Measurements from ENCODE around the gene IRF2. TPM values are rescaled to one million over a fixed set of nuclear protein-coding genes. Genes with fewer than 3 reads are reported as not detected.

Gene IRF2
- polyA plus RNA-seq, 1 donor (not counting 4 experiments of a cell fraction or from before 2014, with no cell fraction given): 23.8 TPM

- H3K4me2 ChIP-seq (ENCODE audit: control insufficient read depth, extremely low read depth, insufficient read depth, low read depth, low read length): no peak overlapping the region
- peaks cover 11% of the 10 kb centered on the region for H3K4me1 ChIP-seq (ENCODE audit: control insufficient read depth, extremely low read depth, insufficient read depth, low read length)
- no peak overlapping the region for H3K4me3 ChIP-seq (ENCODE audit: control insufficient read depth in 2 of 3, extremely low read depth in 1 of 3, insufficient read depth in 2 of 3, low read depth in 1 of 3, low read length in 3 of 3)
- no peaks in the 10 kb centered on the region for H3K9me1 ChIP-seq (ENCODE audit: control insufficient read depth, extremely low read depth, insufficient read depth, low read length)
- FAIRE-seq (no peak), DNase-seq (ENCODE audit: low read depth, low spot score) (no peak)
- peaks cover 17% of the 10 kb centered on the region for H3K79me2 ChIP-seq (ENCODE audit: control insufficient read depth, insufficient read depth, low read length)
- H3K27ac ChIP-seq (ENCODE audit: control insufficient read depth, insufficient read depth, low read length): no peak overlapping the region
- no peaks in the 10 kb centered on the region for H3K9me3 ChIP-seq (ENCODE audit: control insufficient read depth, low read depth, low read length)
- dilution Hi-C loops (cut with MboI; ENCODE audit: extremely low pct_ligation_motif_present, low sequenced_read_pairs): no loop called here
- H3K27me3 ChIP-seq (ENCODE audit: control insufficient read depth, extremely low read depth, insufficient read depth, low read length): no peaks in the 10 kb centered on the region
- TF ChIP-seq EZH2 (IDR thresholded peaks at IDR 0.05; ENCODE audit: low read length): no peak
- TF ChIP-seq CTCF (optimal IDR thresholded peaks at IDR 0.05 in 1 of 3, IDR thresholded peaks at IDR 0.05 in 1 of 3, conservative IDR thresholded peaks at IDR 0.05 in 1 of 3; ENCODE audit: extremely low read depth in 1 of 3, insufficient read depth in 2 of 3, low read length in 3 of 3): no peak
- peaks cover 4 to 9% of the 10 kb centered on the region in 2 experiments for H3K36me3 ChIP-seq (ENCODE audit: control insufficient read depth in 2 of 2, extremely low read depth in 1 of 2, insufficient read depth in 2 of 2, low read length in 2 of 2)
- H2AFZ ChIP-seq (ENCODE audit: control insufficient read depth, low read length): no peak overlapping the region
- no peaks in the 10 kb centered on the region for H4K20me1 ChIP-seq (ENCODE audit: control insufficient read depth, extremely low read depth, insufficient read depth, low read length)
- H3K9ac ChIP-seq (ENCODE audit: control insufficient read depth, extremely low read depth, insufficient read depth, low read length): no peak overlapping the region
Observed at GRCh38 chr4:184427687-184428086, 46.7 kb downstream of the IRF2 start.

GRCh38 chr4:184427093-184427492 is 47.3 kb downstream of the IRF2 start:
- Histone ChIP-seq H3K4me3 (ENCODE audit: control insufficient read depth in 2 of 3, extremely low read depth in 1 of 3, insufficient read depth in 2 of 3, low read depth in 1 of 3, low read length in 3 of 3) (no peak overlapping the region), H3K79me2 (ENCODE audit: control insufficient read depth, insufficient read depth, low read length) (peaks cover 16% of the 10 kb centered on the region), H3K27me3 (ENCODE audit: control insufficient read depth, extremely low read depth, insufficient read depth, low read length) (no peaks in the 10 kb centered on the region), H3K36me3 (ENCODE audit: control insufficient read depth in 2 of 2, extremely low read depth in 1 of 2, insufficient read depth in 2 of 2, low read length in 2 of 2) (peaks cover 4 to 9% of the 10 kb centered on the region in 2 experiments), H3K9ac (ENCODE audit: control insufficient read depth, extremely low read depth, insufficient read depth, low read length) (no peak overlapping the region), H4K20me1 (ENCODE audit: control insufficient read depth, extremely low read depth, insufficient read depth, low read length) (no peaks in the 10 kb centered on the region), H3K4me1 (ENCODE audit: control insufficient read depth, extremely low read depth, insufficient read depth, low read length) (peaks cover 11% of the 10 kb centered on the region), H3K27ac (ENCODE audit: control insufficient read depth, insufficient read depth, low read length) (no peak overlapping the region), H3K9me1 (ENCODE audit: control insufficient read depth, extremely low read depth, insufficient read depth, low read length) (no peaks in the 10 kb centered on the region), H3K4me2 (ENCODE audit: control insufficient read depth, extremely low read depth, insufficient read depth, low read depth, low read length) (no peak overlapping the region), H3K9me3 (ENCODE audit: control insufficient read depth, low read depth, low read length) (peaks cover 4% of the 10 kb centered on the region), H2AFZ (ENCODE audit: control insufficient read depth, low read length) (no peak overlapping the region)
- DNase-seq (ENCODE audit: low read depth, low spot score): no peak
- TF ChIP-seq EZH2 (IDR thresholded peaks at IDR 0.05; ENCODE audit: low read length) (no peak), CTCF (optimal IDR thresholded peaks at IDR 0.05 in 1 of 3, IDR thresholded peaks at IDR 0.05 in 1 of 3, conservative IDR thresholded peaks at IDR 0.05 in 1 of 3; ENCODE audit: extremely low read depth in 1 of 3, insufficient read depth in 2 of 3, low read length in 3 of 3) (no peak)
- no peak for FAIRE-seq
- dilution Hi-C loops (cut with MboI; ENCODE audit: extremely low pct_ligation_motif_present, low sequenced_read_pairs): no loop called here
